ENCODE results near the gene KIF26A. TPM values are rescaled to one million over a fixed set of nuclear protein-coding genes. Genes with fewer than 3 reads are reported as not detected.

The KIF26A gene
- total and polyA plus RNA-seq, 2 experiments from 2014 or later, result 5.6 to 103 TPM

- H3K36me3 ChIP-seq (ENCODE audit: insufficient read depth), result no peaks in the 10 kb centered on the region
- peak overlapping the region; percentile 81; the same call in 1 of the 2 replicates for H2AFZ ChIP-seq
- peak overlapping the region; percentile 90 for H3K4me2 ChIP-seq
- peak overlapping the region; percentile 71 for H3K4me3 ChIP-seq
- no peaks in the 10 kb centered on the region for H4K20me1 ChIP-seq (replicated peaks; ENCODE audit: insufficient read depth)
- peaks cover 12% of the 10 kb centered on the region for H3K4me1 ChIP-seq (ENCODE audit: insufficient read depth)
- peaks cover 27% of the 10 kb centered on the region for H3K27me3 ChIP-seq (ENCODE audit: insufficient read depth)
- peaks cover 31% of the 10 kb centered on the region for H3K79me2 ChIP-seq (replicated peaks; ENCODE audit: insufficient read depth)
- Mint-ChIP-seq H3K4me1 (peaks cover 22% of the 10 kb centered on the region; the same call in 2 of the 3 replicates), H3K36me3 (ENCODE audit: low read depth) (no peaks in the 10 kb centered on the region), H3K4me3 (peak overlapping the region; percentile 68), H3K27me3 (ENCODE audit: insufficient read depth, low read depth, poor library complexity) (peaks cover 33% of the 10 kb centered on the region), H3K27ac (no peak overlapping the region), H3K9me3 (no peaks in the 10 kb centered on the region)
- DNase-seq (ENCODE audit: low spot score) (peak; percentile 81), ATAC-seq (peak; percentile 58)
- TF ChIP-seq ETS1 (IDR thresholded peaks at IDR 0.05) (no peak), EZH2phosphoT487 (IDR thresholded peaks at IDR 0.05; ENCODE audit: unreplicated experiment) (no peak), EZH2 (IDR thresholded peaks at IDR 0.05; ENCODE audit: low read depth, unreplicated experiment) (peak; percentile 9), CREB1 (CRISPR knock-in tag; IDR thresholded peaks at IDR 0.05; ENCODE audit: low read depth) (0 out of 2 replicates have a peak, but pooled peaks have one; percentile 40), ZNF462 (CRISPR knock-in tag; IDR thresholded peaks at IDR 0.05) (no peak), ZNF114 (CRISPR knock-in tag; IDR thresholded peaks at IDR 0.05) (no peak), STAT1 (IDR thresholded peaks at IDR 0.05; ENCODE audit: unreplicated experiment) (no peak), REST (IDR thresholded peaks at IDR 0.05; ENCODE audit: unreplicated experiment) (no peak), CTCF (conservative IDR thresholded peaks at IDR 0.05; ENCODE audit: low read depth in 2 of 2) (peak; percentile 56 to 90)
- H3K27ac ChIP-seq (ENCODE audit: low read depth), result no peak overlapping the region
- no peaks in the 10 kb centered on the region for H3K9me2 ChIP-seq (ENCODE audit: insufficient read depth)
- no peaks in the 10 kb centered on the region for H3F3A ChIP-seq (replicated peaks; ENCODE audit: low read depth)
These were observed 890 bp upstream of the KIF26A start for GRCh38 chr14:104137297-104138097.
